ENCODE results near the gene JPT1. TPM values are rescaled to one million over a fixed set of nuclear protein-coding genes. Genes with fewer than 3 reads are reported as not detected.
"Not testable (repeated sequence)": the region's sequence is repeated elsewhere in the genome, so short reads cannot be mapped to it uniquely, and the experiment has no call there.

Gene JPT1
- total RNA-seq, 2 experiments from 2014 or later, result 242 to 258 TPM

- H3K9me3 Mint-ChIP-seq, result no peaks in the 10 kb centered on the region
- intact Hi-C loops (cut with micrococcal nuclease), result no loop called here
- DNase-seq, result peak; percentile 41
- CTCF ChIA-PET, result no interaction called here
- H3K36me3 Mint-ChIP-seq (ENCODE audit: low read depth), result peaks cover 15% of the 10 kb centered on the region
- peak overlapping the region; percentile 94 for H3K4me3 Mint-ChIP-seq
- H3K4me1 Mint-ChIP-seq (ENCODE audit: low read depth), result peaks cover 33% of the 10 kb centered on the region
- no peaks in the 10 kb centered on the region for H3K27me3 Mint-ChIP-seq (ENCODE audit: low read depth)
- peak overlapping the region; percentile 73 for H3K27ac Mint-ChIP-seq
These were observed 1.2 kb downstream of the JPT1 start for GRCh38 chr17:75152922-75153779.

DNA sequence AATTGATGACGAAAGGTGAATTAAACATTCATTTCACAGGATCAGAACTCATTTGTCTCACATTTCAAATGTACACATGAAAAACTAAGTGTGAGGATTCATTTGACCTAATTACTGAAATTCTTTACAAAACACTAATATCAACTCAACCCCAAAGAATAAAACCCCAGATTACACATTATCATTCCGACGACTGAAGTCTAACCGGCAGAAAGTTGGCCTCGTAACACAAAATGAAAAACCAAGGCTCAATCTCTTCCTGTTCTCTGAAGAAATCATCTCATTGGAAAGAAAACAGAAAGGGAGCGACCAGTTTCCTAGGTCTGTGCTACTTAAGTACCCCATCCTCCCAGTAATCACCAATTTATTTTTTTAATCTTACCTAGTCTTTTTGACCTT is 1.8 kb downstream of the JPT1 start:
- Mint-ChIP-seq H3K4me3 (peak overlapping the region; percentile 94), H3K27me3 (ENCODE audit: low read depth) (no peaks in the 10 kb centered on the region), H3K27ac (no peak overlapping the region), H3K9me3 (no peaks in the 10 kb centered on the region), H3K36me3 (ENCODE audit: low read depth) (peaks cover 20% of the 10 kb centered on the region), H3K4me1 (ENCODE audit: low read depth) (peaks cover 33% of the 10 kb centered on the region)
- no peak for DNase-seq
- CTCF ChIA-PET, result no interaction called here
- intact Hi-C loops (cut with micrococcal nuclease), result no loop called here

- Mint-ChIP-seq H3K4me1 (ENCODE audit: low read depth) (peaks cover 33% of the 10 kb centered on the region), H3K4me3 (peak overlapping the region; percentile 94), H3K36me3 (ENCODE audit: low read depth) (peaks cover 26% of the 10 kb centered on the region), H3K27ac (no peak overlapping the region), H3K9me3 (no peaks in the 10 kb centered on the region), H3K27me3 (ENCODE audit: low read depth) (no peaks in the 10 kb centered on the region)
- CTCF ChIA-PET, result interaction anchor here (1.0 to 1.3 kb wide), 2 partner anchors 21 to 31 kb away, joined by 3 read pairs; no protein-coding TSS in a partner anchor
- no peak for DNase-seq
- intact Hi-C loops (cut with micrococcal nuclease), result no loop called here
These were observed 2.4 kb downstream of the JPT1 start for GRCh38 chr17:75151930-75152329.

DNA sequence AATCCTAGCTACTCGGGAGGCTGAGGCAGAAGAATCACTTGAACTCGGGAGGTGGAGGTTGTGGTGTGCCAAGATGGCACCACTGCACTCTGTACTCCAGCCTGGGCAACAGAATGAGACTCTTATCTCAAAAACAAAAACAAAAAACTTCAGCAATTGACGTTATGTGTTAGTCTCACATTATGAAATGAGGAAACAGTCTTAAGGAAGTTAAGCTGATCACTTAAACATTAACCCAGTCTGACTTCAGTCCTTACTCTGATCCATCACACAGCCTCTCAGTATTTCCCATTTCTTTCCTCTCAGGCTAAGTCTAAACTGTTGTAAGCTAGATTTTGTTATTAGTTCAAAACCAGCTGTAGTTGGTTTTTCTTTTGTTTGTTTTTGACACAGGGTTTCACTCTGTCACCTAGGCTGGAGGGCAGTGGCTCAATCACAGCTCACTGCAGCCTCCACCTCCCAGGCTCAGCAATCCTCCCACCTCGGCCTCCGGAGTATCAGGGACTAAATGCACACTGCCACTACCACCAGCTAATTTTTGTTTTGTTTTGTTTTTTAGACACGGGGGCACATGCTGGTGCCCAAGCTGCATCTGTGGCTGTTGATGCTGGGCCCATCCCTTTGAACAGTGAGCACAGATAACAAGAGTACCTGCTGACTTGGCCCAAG is 6.3 kb downstream of the JPT1 start:
- Mint-ChIP-seq H3K27ac (no peak overlapping the region), H3K4me3 (no peak overlapping the region), H3K4me1 (ENCODE audit: low read depth) (peaks cover 19% of the 10 kb centered on the region), H3K36me3 (ENCODE audit: low read depth) (peaks cover 40% of the 10 kb centered on the region), H3K9me3 (no peaks in the 10 kb centered on the region), H3K27me3 (ENCODE audit: low read depth) (no peaks in the 10 kb centered on the region)
- DNase-seq, result no peak
- intact Hi-C loops (cut with micrococcal nuclease), result no loop called here
- CTCF ChIA-PET, result interaction anchor here (1.0 to 3.7 kb wide), 4 partner anchors 16 to 43 kb away, joined by 3 to 13 read pairs (median 10); partner anchors contain the start of gene NT5C

GRCh38 chr17:75146592-75146991 is 7.7 kb downstream of the JPT1 start:
- DNase-seq, result no peak
- intact Hi-C loops (cut with micrococcal nuclease), result no loop called here

GRCh38 chr17:75144816-75145512 is 9.3 kb downstream of the JPT1 start:
- no peak for DNase-seq
- CTCF ChIA-PET, result interaction anchor here (0.6 to 1.7 kb wide), 7 partner anchors 13 to 183 kb away, joined by 3 to 6 read pairs (median 3); partner anchors contain the start of gene NT5C
- Mint-ChIP-seq H3K4me1 (ENCODE audit: low read depth) (peaks cover 21% of the 10 kb centered on the region), H3K36me3 (ENCODE audit: low read depth) (peaks cover 46% of the 10 kb centered on the region), H3K27me3 (ENCODE audit: low read depth) (no peaks in the 10 kb centered on the region), H3K4me3 (no peak overlapping the region), H3K9me3 (no peaks in the 10 kb centered on the region), H3K27ac (no peak overlapping the region)
- intact Hi-C loops (cut with micrococcal nuclease), result no loop called here

More at GRCh38 chr17:75146592-75146991, 7.7 kb downstream of the JPT1 start:
- Mint-ChIP-seq H3K27me3 (ENCODE audit: low read depth) (no peaks in the 10 kb centered on the region), H3K4me1 (ENCODE audit: low read depth) (peaks cover 11% of the 10 kb centered on the region), H3K27ac (no peak overlapping the region), H3K36me3 (ENCODE audit: low read depth) (peaks cover 39% of the 10 kb centered on the region), H3K9me3 (no peaks in the 10 kb centered on the region), H3K4me3 (no peak overlapping the region)
- CTCF ChIA-PET, result no interaction called here

- no peak overlapping the region for H3K27ac Mint-ChIP-seq
- no peaks in the 10 kb centered on the region for H3K27me3 Mint-ChIP-seq (ENCODE audit: low read depth)
- H3K4me1 Mint-ChIP-seq (ENCODE audit: low read depth), result peaks cover 15% of the 10 kb centered on the region
- no peak overlapping the region for H3K4me3 Mint-ChIP-seq
- intact Hi-C loops (cut with micrococcal nuclease), result no loop called here
- no peak for DNase-seq
- H3K36me3 Mint-ChIP-seq (ENCODE audit: low read depth), result peaks cover 33% of the 10 kb centered on the region
- CTCF ChIA-PET, result interaction anchor here (1.0 kb wide), 1 partner anchor 28 kb away, joined by 3 read pairs; no protein-coding TSS in a partner anchor
- H3K9me3 Mint-ChIP-seq, result no peaks in the 10 kb centered on the region
These were observed 11.9 kb downstream of the JPT1 start for GRCh38 chr17:75142236-75142971.

DNA sequence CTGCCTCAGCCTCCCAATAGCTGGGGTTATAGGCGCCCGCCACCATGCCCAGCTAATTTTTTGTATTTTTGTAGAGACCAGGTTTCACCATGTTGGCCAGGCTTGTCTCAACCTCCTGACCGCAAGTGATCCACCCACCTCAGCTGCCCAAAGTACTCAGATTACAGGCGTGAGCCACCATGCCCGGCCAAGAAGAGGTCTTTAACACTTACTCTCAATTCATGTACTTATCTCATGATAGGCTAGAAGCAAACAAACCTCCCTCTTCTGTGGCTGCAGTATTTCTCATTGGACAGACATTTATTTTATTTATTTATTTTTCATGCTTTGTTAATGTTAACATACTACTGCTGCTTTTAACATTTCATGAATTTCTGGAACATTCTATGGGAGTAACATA is 15.8 kb downstream of the JPT1 start:
- Mint-ChIP-seq H3K4me3 (no peak overlapping the region), H3K36me3 (ENCODE audit: low read depth) (peaks cover 16% of the 10 kb centered on the region), H3K9me3 (no peaks in the 10 kb centered on the region), H3K27me3 (ENCODE audit: low read depth) (no peaks in the 10 kb centered on the region), H3K27ac (no peak overlapping the region), H3K4me1 (ENCODE audit: low read depth) (peaks cover 15% of the 10 kb centered on the region)
- intact Hi-C loops (cut with micrococcal nuclease), result no loop called here
- CTCF ChIA-PET, result no interaction called here
- DNase-seq, result no peak

GRCh38 chr17:75137762-75138161 is 16.6 kb downstream of the JPT1 start:
- H3K27me3 Mint-ChIP-seq (ENCODE audit: low read depth); intact Hi-C loops (cut with micrococcal nuclease): not testable (repeated sequence)
- peaks cover 14% of the 10 kb centered on the region for H3K36me3 Mint-ChIP-seq (ENCODE audit: low read depth)

DNA sequence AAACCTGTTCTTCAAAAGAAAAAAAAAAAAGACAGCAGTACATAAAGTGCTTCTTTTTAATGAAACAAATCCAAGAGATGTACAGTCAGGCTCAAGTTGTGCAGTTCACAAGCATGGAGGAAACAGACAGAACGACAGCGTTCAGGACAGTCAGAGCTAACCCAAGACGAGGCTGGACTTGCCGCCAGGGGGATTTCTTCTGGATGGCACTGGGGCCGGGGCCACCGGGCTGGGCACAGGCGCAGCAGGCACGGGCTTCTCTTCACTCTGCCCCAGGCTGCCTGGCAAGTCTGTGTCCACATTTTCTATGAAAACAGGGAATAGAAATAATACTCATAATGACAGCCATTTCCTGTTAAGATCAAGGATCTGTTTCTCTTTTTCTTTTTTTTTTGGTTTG is 18.4 kb downstream of the JPT1 start:
- intact Hi-C loops (cut with micrococcal nuclease), result no loop called here
- CTCF ChIA-PET, result no interaction called here
- peaks cover 5% of the 10 kb centered on the region for H3K36me3 Mint-ChIP-seq (ENCODE audit: low read depth)
- no peaks in the 10 kb centered on the region for H3K27me3 Mint-ChIP-seq (ENCODE audit: low read depth)
- H3K4me3 Mint-ChIP-seq, result no peak overlapping the region
- no peaks in the 10 kb centered on the region for H3K9me3 Mint-ChIP-seq
- no peak overlapping the region for H3K27ac Mint-ChIP-seq
- no peak for DNase-seq
- H3K4me1 Mint-ChIP-seq (ENCODE audit: low read depth), result peaks cover 12% of the 10 kb centered on the region

More at GRCh38 chr17:75137762-75138161, 16.6 kb downstream of the JPT1 start:
- H3K4me1 Mint-ChIP-seq (ENCODE audit: low read depth), result peaks cover 15% of the 10 kb centered on the region
- H3K4me3 Mint-ChIP-seq, H3K27ac Mint-ChIP-seq, DNase-seq, H3K9me3 Mint-ChIP-seq: not testable (repeated sequence)
- CTCF ChIA-PET, result interaction anchor here (1.1 kb wide), 1 partner anchor 179 kb away, joined by 3 read pairs; no protein-coding TSS in a partner anchor

DNA sequence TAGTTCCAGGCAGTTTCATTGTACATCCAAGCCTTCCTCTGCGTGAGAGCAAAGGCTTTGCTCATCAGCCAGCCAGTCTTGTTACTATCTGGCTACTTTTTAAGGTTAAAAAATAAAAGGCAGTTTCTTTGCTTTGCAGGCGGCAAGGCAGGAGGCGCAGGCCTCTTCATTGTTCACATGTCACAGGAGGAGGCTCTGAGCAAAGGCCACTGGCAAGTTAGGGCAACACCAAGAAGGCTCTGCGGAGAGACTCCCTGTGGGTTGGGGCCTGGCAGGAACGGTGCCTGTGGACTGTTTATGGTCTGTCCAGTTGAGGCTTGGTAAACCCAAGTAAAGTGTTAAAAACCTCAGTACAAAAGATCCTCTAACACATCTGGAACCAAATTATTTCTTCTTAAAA is 18.9 kb downstream of the JPT1 start:
- CTCF ChIA-PET, result interaction anchor here (14.5 kb wide), 1 partner anchor 19 kb away, joined by 195 read pairs; no protein-coding TSS in a partner anchor
- intact Hi-C loops (cut with micrococcal nuclease), result no loop called here
- no peak for DNase-seq
- H3K27me3 Mint-ChIP-seq (ENCODE audit: low read depth), result no peaks in the 10 kb centered on the region
- H3K4me3 Mint-ChIP-seq, result no peak overlapping the region
- no peaks in the 10 kb centered on the region for H3K9me3 Mint-ChIP-seq
- no peak overlapping the region for H3K27ac Mint-ChIP-seq
- peaks cover 12% of the 10 kb centered on the region for H3K4me1 Mint-ChIP-seq (ENCODE audit: low read depth)
- peaks cover 5% of the 10 kb centered on the region for H3K36me3 Mint-ChIP-seq (ENCODE audit: low read depth)
